Measurements from ENCODE around the gene KRT82. TPM values are rescaled to one million over a fixed set of nuclear protein-coding genes. Genes with fewer than 3 reads are reported as not detected.

KRT82 gene
- total and polyA plus RNA-seq, 2 of the 8 experiments (the other 6 are each of a cell fraction or from before 2014, with no cell fraction given): not detected

DNA sequence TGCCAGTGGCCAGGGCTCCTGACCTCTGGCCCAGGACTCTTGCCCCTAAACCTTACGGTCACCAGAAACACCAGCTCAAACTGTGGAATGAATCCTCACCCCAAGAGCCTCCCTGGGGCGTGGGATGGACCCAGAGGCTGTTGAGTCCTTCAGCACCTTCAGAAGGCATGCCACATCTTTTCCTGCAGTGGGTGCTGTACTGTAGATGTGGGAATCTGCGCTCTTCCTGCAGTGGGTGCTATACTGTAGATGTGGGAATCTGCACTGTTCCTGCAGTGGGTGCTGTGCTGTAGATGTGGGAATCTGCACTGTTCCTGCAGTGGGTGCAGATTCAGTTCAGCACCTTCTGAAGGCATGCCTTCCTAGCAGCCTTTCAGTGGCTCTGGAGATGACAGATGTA is 1.2 kb downstream of the KRT82 start:
- Histone ChIP-seq H3K36me3 (ENCODE audit: control insufficient read depth in 2 of 4, insufficient read depth in 4 of 4, low read length in 3 of 4) (no peaks in the 10 kb centered on the region), H4K5ac (ENCODE audit: insufficient read length, low read depth, low read length) (no peak overlapping the region), H3K18ac (ENCODE audit: extremely low read depth, low read length) (no peak overlapping the region), H2BK12ac (ENCODE audit: low read depth, low read length) (no peak overlapping the region), H3K9ac (replicated peaks in 1 of 4; ENCODE audit: extremely low read depth in 1 of 4, low read depth in 3 of 4, low read length in 3 of 4) (no peak overlapping the region), H3K27me3 (replicated peaks in 1 of 4; ENCODE audit: control insufficient read depth in 3 of 4, extremely low read depth in 1 of 4, insufficient read depth in 3 of 4, low read length in 3 of 4) (no peaks in the 10 kb centered on the region; a peak in 1 of 7 replicates), H3K27ac (ENCODE audit: low read depth, low read length) (no peak overlapping the region), H3K4me2 (ENCODE audit: insufficient read depth in 1 of 2, low read depth in 2 of 2, low read length in 2 of 2) (no peak overlapping the region), H2BK120ac (replicated peaks; ENCODE audit: low read depth, low read length) (no peak overlapping the region), H3K14ac (ENCODE audit: insufficient read length) (no peak overlapping the region), H3K23me2 (ENCODE audit: low read depth, low read length) (no peaks in the 10 kb centered on the region), H4K20me1 (replicated peaks in 1 of 2; ENCODE audit: control insufficient read depth in 1 of 2, insufficient read depth in 2 of 2, low read length in 2 of 2) (no peaks in the 10 kb centered on the region), H2BK5ac (ENCODE audit: low read depth, low read length) (no peak overlapping the region), H3K9me3 (ENCODE audit: insufficient read depth in 2 of 2, low read depth in 1 of 2, low read length in 1 of 2) (peaks cover 2 to 11% of the 10 kb centered on the region in 2 experiments; a peak in 1 of 4 replicates), H4K8ac (ENCODE audit: extremely low read depth, insufficient read depth, low read length) (no peak overlapping the region), H3K56ac (replicated peaks; ENCODE audit: insufficient read length, low read depth, low read length) (no peak overlapping the region), H3K4me3 (ENCODE audit: extremely low read depth in 1 of 4, insufficient read depth in 2 of 4, low read depth in 3 of 4, low read length in 4 of 4) (no peak overlapping the region), H2AFZ (ENCODE audit: low read length) (no peak overlapping the region), H2AK5ac (ENCODE audit: low read depth, low read length) (no peak overlapping the region), H3K4ac (replicated peaks; ENCODE audit: insufficient read length, low read depth, low read length) (no peak overlapping the region), H2BK15ac (ENCODE audit: low read length) (no peak overlapping the region), H2BK20ac (ENCODE audit: low read length) (no peak overlapping the region), H3K79me2 (ENCODE audit: control insufficient read depth in 1 of 2, insufficient read depth in 2 of 2, low read length in 2 of 2) (no peaks in the 10 kb centered on the region), H3K4me1 (replicated peaks in 1 of 4; ENCODE audit: control insufficient read depth in 3 of 4, insufficient read depth in 4 of 4, low read length in 3 of 4) (peaks cover 0 to 5% (median under 1%) of the 10 kb centered on the region in 4 experiments; a peak in 1 of 7 replicates), H3K79me1 (ENCODE audit: low read depth, low read length) (no peaks in the 10 kb centered on the region), H4K91ac (replicated peaks; ENCODE audit: insufficient read length, low read length) (no peak overlapping the region), H3K23ac (ENCODE audit: insufficient read length) (no peak overlapping the region)
- CTCF ChIA-PET (ENCODE audit: partially characterized antibody): interaction anchor here (0.8 to 5.6 kb wide), 9 partner anchors 10 to 480 kb away, joined by 3 to 36 read pairs (median 3); partner anchors contain the start of gene KRT5
- POLR2A ChIA-PET (ENCODE audit: partially characterized antibody): no interaction called here
- TF ChIP-seq SIRT6 (IDR thresholded peaks at IDR 0.05; ENCODE audit: low read length) (no peak), SIN3A (conservative IDR thresholded peaks at IDR 0.05 in 1 of 2, IDR thresholded peaks at IDR 0.05 in 1 of 2; ENCODE audit: low read depth in 1 of 2, low read length in 2 of 2) (no peak), ZNF274 (IDR thresholded peaks at IDR 0.05; ENCODE audit: borderline replicate concordance, extremely low read depth, low read length) (no peak)
- TF ChIP-seq, protein P1, sequence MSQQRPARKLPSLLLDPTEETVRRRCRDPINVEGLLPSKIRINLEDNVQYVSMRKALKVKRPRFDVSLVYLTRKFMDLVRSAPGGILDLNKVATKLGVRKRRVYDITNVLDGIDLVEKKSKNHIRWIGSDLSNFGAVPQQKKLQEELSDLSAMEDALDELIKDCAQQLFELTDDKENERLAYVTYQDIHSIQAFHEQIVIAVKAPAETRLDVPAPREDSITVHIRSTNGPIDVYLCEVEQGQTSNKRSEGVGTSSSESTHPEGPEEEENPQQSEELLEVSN (IDR thresholded peaks at IDR 0.05): no peak
- WGBS, 2 experiments (ENCODE audit: extremely low coverage in 1 of 2, insufficient coverage in 1 of 2, insufficient read length in 1 of 2, insufficient replicate concordance in 2 of 2, low coverage in 1 of 2, low lambda C conversion rate in 2 of 2, missing lambda C conversion rate in 1 of 2): 73% methylated on average over 3 of the region's 3 CpGs; no CpG with 5 or more reads in 1 of the 2 experiments
- DNase-seq (ENCODE audit: low read depth in 1 of 2, low spot score in 2 of 2) (no peak), FAIRE-seq (no peak)
